Coronary artery (tissue), 2 donors: ENCODE data around the gene USP31.
A peak's percentile ranks its signal among the peaks of the same experiment; 100 is the strongest.

ENCODE experiments used
- DNase-seq: peaks from one replicate; pipeline ENCODE4 v3.0.0-alpha.2; 2017; ENCODE audit warnings: low spot score
- H3K27ac ChIP-seq, 2 donors: fragments of 200-600 bp; sonication (generic); one replicate each; pipeline ENCODE4 v1.5.1; 2016 to 2019
- H3K4me3 ChIP-seq: fragments of 200-600 bp; sonication (generic); 2 replicates; pipeline ENCODE4 v1.5.1; 2016; ENCODE audit warnings: mild to moderate bottlenecking, moderate library complexity
- CTCF ChIP-seq: fragments of 200-600 bp; sonication (generic); IDR thresholded peaks from one replicate; pipeline ENCODE4 v1.5.1; 2019; ENCODE audit warnings: antibody characterized with exemption

USP31 gene

GRCh38 chr16:23160082-23160481 lies 10.8 kb upstream of the USP31 start:
- DNase-seq, result no peak
- Histone ChIP-seq H3K27ac (no peak overlapping the region), H3K4me3 (no peak overlapping the region)
- TF ChIP-seq CTCF, result no peak

GRCh38 chr16:23158114-23158513 lies 8.9 kb upstream of the USP31 start:
- Histone ChIP-seq H3K4me3 (no peak overlapping the region), H3K27ac (no peak overlapping the region)
- TF ChIP-seq CTCF, result no peak
- no peak for DNase-seq

GRCh38 chr16:23156946-23157460 lies 7.8 kb upstream of the USP31 start:
- Histone ChIP-seq H3K4me3 (no peak overlapping the region), H3K27ac (no peak overlapping the region)
- DNase-seq, result no peak
- TF ChIP-seq CTCF, result no peak

- no peak for TF ChIP-seq CTCF
- H3K27ac ChIP-seq, result no peak overlapping the region
- H3K4me3 ChIP-seq, result no peak overlapping the region
- no peak for DNase-seq
These were observed 6.9 kb upstream of the USP31 start for GRCh38 chr16:23156110-23156509.

GRCh38 chr16:23155445-23156049 lies 6.3 kb upstream of the USP31 start:
- H3K27ac ChIP-seq, result no peak overlapping the region
- no peak overlapping the region for H3K4me3 ChIP-seq
- no peak for DNase-seq
- no peak for TF ChIP-seq CTCF

- no peak for TF ChIP-seq CTCF
- Histone ChIP-seq H3K4me3 (no peak overlapping the region), H3K27ac (no peak overlapping the region)
- DNase-seq, result no peak
These were observed 3.3 kb upstream of the USP31 start for GRCh38 chr16:23152386-23153178.

- peak overlapping the region in 1 of 2 donors; percentile 91 for H3K27ac ChIP-seq
- no peak for DNase-seq
- H3K4me3 ChIP-seq, result peak overlapping the region; percentile 89
- TF ChIP-seq CTCF, result no peak
These were observed 727 bp upstream of the USP31 start for GRCh38 chr16:23149993-23150364.
